ENCODE data around the gene TIMM17A. TPM values are rescaled to one million over a fixed set of nuclear protein-coding genes. Genes with fewer than 3 reads are reported as not detected.

TIMM17A gene
- total RNA-seq, 1 donor from 2014 or later: 50.4 TPM

DNA sequence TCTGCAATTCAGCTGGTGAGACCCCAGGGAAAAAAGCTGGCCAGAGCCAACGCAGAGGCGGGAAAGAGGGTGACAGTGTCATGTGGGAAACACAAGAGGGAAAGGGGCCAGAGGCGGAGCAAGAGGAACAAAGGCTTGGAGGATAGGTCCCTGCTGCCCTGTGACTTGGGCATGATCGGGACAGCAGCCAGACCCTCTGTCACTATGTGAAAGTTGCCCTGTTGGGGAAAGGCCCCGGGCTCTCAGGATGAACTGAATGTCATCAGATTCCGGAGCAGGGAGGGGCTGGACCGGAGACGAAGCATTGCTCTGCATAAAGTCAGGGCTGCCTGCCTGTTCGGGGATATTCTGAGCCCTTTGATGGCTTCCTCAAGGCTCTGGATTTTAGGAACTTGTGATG lies 49.4 kb downstream of the TIMM17A start:
- H3K36me3 Mint-ChIP-seq (ENCODE audit: low read depth): peaks cover 69% of the 10 kb centered on the region
- no peak for ATAC-seq (ENCODE audit: low read depth)
- H3K27ac Mint-ChIP-seq: no peak overlapping the region
- H3K27me3 Mint-ChIP-seq: no peaks in the 10 kb centered on the region
- DNase-seq: no peak
- ChIA-PET POLR2A (no interaction called here), CTCF (no interaction called here)
- intact Hi-C loops (cut with micrococcal nuclease): loop anchor here (5.0 kb wide), 2 partner anchors 113 to 313 kb away; no protein-coding TSS in a partner anchor
- no peaks in the 10 kb centered on the region for H3K9me3 Mint-ChIP-seq
- no peak overlapping the region for H3K4me3 Mint-ChIP-seq
- TF ChIP-seq, protein P1, sequence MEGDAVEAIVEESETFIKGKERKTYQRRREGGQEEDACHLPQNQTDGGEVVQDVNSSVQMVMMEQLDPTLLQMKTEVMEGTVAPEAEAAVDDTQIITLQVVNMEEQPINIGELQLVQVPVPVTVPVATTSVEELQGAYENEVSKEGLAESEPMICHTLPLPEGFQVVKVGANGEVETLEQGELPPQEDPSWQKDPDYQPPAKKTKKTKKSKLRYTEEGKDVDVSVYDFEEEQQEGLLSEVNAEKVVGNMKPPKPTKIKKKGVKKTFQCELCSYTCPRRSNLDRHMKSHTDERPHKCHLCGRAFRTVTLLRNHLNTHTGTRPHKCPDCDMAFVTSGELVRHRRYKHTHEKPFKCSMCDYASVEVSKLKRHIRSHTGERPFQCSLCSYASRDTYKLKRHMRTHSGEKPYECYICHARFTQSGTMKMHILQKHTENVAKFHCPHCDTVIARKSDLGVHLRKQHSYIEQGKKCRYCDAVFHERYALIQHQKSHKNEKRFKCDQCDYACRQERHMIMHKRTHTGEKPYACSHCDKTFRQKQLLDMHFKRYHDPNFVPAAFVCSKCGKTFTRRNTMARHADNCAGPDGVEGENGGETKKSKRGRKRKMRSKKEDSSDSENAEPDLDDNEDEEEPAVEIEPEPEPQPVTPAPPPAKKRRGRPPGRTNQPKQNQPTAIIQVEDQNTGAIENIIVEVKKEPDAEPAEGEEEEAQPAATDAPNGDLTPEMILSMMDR (IDR thresholded peaks at IDR 0.05): no peak
- peaks cover 3% of the 10 kb centered on the region for H3K4me1 Mint-ChIP-seq

DNA sequence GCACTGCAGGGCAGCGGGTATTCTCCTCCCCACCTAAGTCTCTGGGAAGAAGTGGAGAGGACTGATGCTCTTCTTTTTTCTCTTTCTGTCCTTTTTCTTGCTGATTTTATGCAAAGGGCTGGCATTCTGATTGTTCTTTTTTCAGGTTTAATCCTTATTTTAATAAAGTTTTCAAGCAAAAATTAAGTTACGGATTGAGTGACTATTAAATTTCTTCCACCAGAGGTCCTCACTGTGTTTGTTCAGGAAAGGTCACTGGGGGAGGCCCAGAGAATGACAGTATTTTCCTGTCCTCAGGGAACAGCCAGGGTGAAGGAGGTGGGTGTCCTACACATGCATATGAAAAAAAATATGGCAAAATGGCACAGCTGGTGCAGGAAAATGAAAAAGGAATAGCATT lies 50.7 kb downstream of the TIMM17A start:
- ChIA-PET POLR2A (no interaction called here), CTCF (no interaction called here)
- peaks cover 10% of the 10 kb centered on the region for H3K4me1 Mint-ChIP-seq
- H3K36me3 Mint-ChIP-seq (ENCODE audit: low read depth): peaks cover 58% of the 10 kb centered on the region
- no peak overlapping the region for H3K4me3 Mint-ChIP-seq
- no peak overlapping the region for H3K27ac Mint-ChIP-seq
- TF ChIP-seq, protein P1 (IDR thresholded peaks at IDR 0.05): no peak
- H3K27me3 Mint-ChIP-seq: no peaks in the 10 kb centered on the region
- intact Hi-C loops (cut with micrococcal nuclease): loop anchor here (5.0 kb wide), 2 partner anchors 111 to 311 kb away; no protein-coding TSS in a partner anchor
- no peaks in the 10 kb centered on the region for H3K9me3 Mint-ChIP-seq
- ATAC-seq (ENCODE audit: low read depth) (no peak), DNase-seq (no peak)

DNA sequence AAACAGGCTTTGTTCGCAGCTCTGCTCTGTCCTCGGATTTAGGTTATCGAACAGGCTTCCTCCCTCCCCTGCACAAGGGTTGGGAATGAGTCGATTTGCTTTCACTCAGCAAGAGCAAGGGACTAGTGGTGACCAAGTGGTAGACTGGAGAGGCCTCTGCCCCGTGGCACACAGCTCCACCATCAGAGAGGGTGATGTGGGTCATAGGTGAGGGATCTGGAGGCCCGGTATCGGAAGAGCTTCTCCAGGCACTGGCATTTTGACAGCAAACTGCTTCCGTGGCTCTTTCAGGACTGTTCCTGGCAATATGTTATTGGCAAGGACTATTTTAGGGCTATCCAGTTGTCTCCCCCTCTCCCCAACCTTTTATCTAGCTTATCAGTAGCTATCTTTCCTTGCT lies 52.0 kb downstream of the TIMM17A start:
- TF ChIP-seq, protein P1 (IDR thresholded peaks at IDR 0.05): no peak
- intact Hi-C loops (cut with micrococcal nuclease): loop anchor here (5.0 kb wide), 2 partner anchors 110 to 310 kb away; no protein-coding TSS in a partner anchor

DNA sequence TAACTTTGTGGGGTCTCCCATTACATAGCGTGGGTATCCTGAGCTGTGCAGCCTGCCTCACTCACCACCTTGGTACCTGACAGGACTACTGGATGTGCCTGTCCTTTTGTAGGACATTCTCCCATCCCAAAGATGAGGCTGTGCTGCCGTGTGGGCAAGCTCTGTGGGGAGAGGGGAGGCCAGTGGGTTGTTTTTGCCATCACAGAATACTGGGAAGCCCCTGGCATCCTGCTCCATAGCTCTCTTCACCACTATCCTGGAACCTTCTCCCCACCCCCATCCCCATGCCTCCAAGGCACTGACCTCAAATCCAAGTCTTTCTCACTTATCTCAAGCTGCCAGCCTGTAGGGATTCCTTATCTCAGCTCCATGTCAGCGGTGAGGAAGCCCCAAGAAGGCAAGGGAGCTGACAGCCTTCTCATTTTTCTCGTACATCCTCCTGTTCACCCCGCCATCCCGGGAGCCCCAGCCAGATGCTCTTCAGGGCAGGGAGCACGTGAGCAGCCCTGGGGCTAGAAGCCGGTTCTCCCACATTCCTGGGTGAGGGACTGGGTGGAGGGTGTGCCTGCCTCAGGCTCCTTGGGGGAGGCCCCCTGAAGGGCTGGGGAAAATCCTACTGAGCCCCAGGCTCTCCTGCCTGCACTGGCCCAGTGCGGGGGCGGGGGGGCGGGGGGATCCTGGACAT lies 52.6 kb downstream of the TIMM17A start:
- DNase-seq: no peak
- H3K27ac Mint-ChIP-seq: no peak overlapping the region
- ATAC-seq (ENCODE audit: low read depth): no peak
- TF ChIP-seq, protein P1 (IDR thresholded peaks at IDR 0.05): no peak
- ChIA-PET POLR2A (no interaction called here), CTCF (interaction anchor here (0.6 to 1.3 kb wide), 2 partner anchors 8 to 112 kb away, joined by 3 to 5 read pairs; no protein-coding TSS in a partner anchor)
- no peaks in the 10 kb centered on the region for H3K9me3 Mint-ChIP-seq
- intact Hi-C loops (cut with micrococcal nuclease): loop anchor here (5.0 kb wide), 2 partner anchors 109 to 309 kb away; no protein-coding TSS in a partner anchor
- peaks cover 10% of the 10 kb centered on the region for H3K4me1 Mint-ChIP-seq
- peaks cover 40% of the 10 kb centered on the region for H3K36me3 Mint-ChIP-seq (ENCODE audit: low read depth)
- no peaks in the 10 kb centered on the region for H3K27me3 Mint-ChIP-seq
- no peak overlapping the region for H3K4me3 Mint-ChIP-seq

More for the DNA sequence above, 52.0 kb downstream of the TIMM17A start:
- Mint-ChIP-seq H3K27me3 (no peaks in the 10 kb centered on the region), H3K27ac (no peak overlapping the region), H3K4me1 (peaks cover 10% of the 10 kb centered on the region), H3K36me3 (ENCODE audit: low read depth) (peaks cover 47% of the 10 kb centered on the region), H3K9me3 (no peaks in the 10 kb centered on the region), H3K4me3 (no peak overlapping the region)
- CTCF ChIA-PET: interaction anchor here (0.6 to 0.7 kb wide), 2 partner anchors 9 to 111 kb away, joined by 3 read pairs; no protein-coding TSS in a partner anchor
- ATAC-seq (ENCODE audit: low read depth) (no peak), DNase-seq (no peak)
- POLR2A ChIA-PET: no interaction called here

DNA sequence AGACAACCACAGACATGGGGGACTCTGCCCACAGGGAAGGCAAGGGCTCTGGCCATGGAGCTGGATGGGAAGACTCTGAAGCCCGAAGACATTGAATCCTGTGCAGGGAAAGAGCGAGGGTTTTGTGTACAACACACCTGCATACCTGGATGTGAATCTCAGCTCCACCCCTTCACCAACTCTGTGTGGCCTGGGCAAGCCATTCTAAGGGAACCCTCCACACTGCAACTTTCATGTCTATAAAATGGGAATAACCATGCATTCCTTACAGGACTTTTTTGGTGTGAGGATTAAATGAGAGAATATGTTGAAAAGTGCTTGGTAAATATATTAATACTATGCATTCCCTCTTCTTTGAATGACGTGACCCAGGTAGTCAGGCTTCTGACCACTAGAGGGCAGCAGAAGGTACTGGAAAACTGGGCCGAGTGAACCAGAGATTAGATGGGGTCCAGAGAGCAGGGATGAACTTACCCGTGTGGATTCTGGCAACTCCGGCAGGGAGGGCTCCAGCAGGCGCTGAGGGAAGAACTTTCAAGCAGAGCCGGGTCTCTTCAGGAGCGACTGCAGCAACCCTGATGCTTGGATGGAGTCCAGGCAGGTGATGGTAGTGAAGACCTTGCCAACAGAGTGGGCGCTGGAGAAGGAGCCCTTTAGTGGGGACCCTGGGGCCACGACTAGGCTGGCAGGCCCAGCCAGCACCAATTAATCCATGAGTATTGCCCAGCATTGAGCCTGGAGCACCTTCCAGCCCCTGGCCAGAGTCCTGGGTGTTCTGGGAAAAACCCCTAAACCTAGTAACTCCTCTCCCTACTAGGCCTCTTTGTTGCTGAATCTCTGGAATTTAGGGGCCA lies 54.2 kb downstream of the TIMM17A start:
- peaks cover 24% of the 10 kb centered on the region for H3K36me3 Mint-ChIP-seq (ENCODE audit: low read depth)
- H3K27me3 Mint-ChIP-seq: no peaks in the 10 kb centered on the region
- intact Hi-C loops (cut with micrococcal nuclease): loop anchor here (1.0 to 5.0 kb wide), 3 partner anchors 108 to 308 kb away; no protein-coding TSS in a partner anchor
- H3K4me1 Mint-ChIP-seq: peaks cover 10% of the 10 kb centered on the region
- TF ChIP-seq, protein P1 (IDR thresholded peaks at IDR 0.05): peak; percentile 64
- POLR2A ChIA-PET: no interaction called here
- CTCF ChIA-PET: interaction anchor here (1.0 to 1.3 kb wide), 5 partner anchors 8 to 125 kb away, joined by 3 to 6 read pairs (median 4); no protein-coding TSS in a partner anchor
- H3K9me3 Mint-ChIP-seq: no peaks in the 10 kb centered on the region
- ATAC-seq (ENCODE audit: low read depth) (peak; percentile 65), DNase-seq (no peak)
- H3K27ac Mint-ChIP-seq: no peak overlapping the region
- H3K4me3 Mint-ChIP-seq: peak overlapping the region; percentile 28

Data from activated B cell treated with CpG ODN at 0.5 μM for 24 hours (primary cell).